Peyer's patch (tissue), 4 donors: ENCODE results near the gene TBX21.

Source experiments
- CTCF ChIP-seq, 6 experiments: fragments of 450-650 bp in 4 of 6; fragments of 200-600 bp in 2 of 6; sonication (generic) in 1 of 6; IDR thresholded peaks; one replicate each; pipeline ENCODE4 v1.5.1; 2017 to 2019; ENCODE audit warnings: antibody characterized with exemption in 6 of 6, mild to moderate bottlenecking in 3 of 6, moderate library complexity in 1 of 6
- POLR2A ChIP-seq, 2 donors: fragments of 450-650 bp; IDR thresholded peaks; one replicate each; pipeline ENCODE4 v1.5.1; 2017; ENCODE audit warnings: antibody characterized with exemption in 2 of 2, mild to moderate bottlenecking in 2 of 2, moderate library complexity in 2 of 2

- no peak for TF ChIP-seq CTCF (IDR thresholded peaks at IDR 0.05)
- no peak for TF ChIP-seq POLR2A (IDR thresholded peaks at IDR 0.05)
Measured at GRCh38 chr17:47694581-47695428, 38.2 kb upstream of the TBX21 start.
